Rectal smooth muscle tissue (tissue), 1 donor: ENCODE measurements around the gene LARP1B.
A peak's percentile ranks its signal among the peaks of the same experiment; 100 is the strongest.
"Not testable (repeated sequence)": the region's sequence is repeated elsewhere in the genome, so short reads cannot be mapped to it uniquely, and the experiment has no call there.

Experiments used
- H3K27ac ChIP-seq: one replicate; pipeline ENCODE4 v1.7.0; 2013; ENCODE audit warnings: low read depth, low read length, inconsistent platforms
- H3K27me3 ChIP-seq: one replicate; pipeline ENCODE4 v1.7.0; 2013; ENCODE audit warnings: low read length; ENCODE audit not compliant: control insufficient read depth, insufficient read depth
- H3K36me3 ChIP-seq: one replicate; pipeline ENCODE4 v1.7.0; 2013; ENCODE audit warnings: low read length; ENCODE audit not compliant: control insufficient read depth, insufficient read depth
- H3K4me1 ChIP-seq: one replicate; pipeline ENCODE4 v1.7.0; 2013; ENCODE audit warnings: low read length; ENCODE audit not compliant: control insufficient read depth, insufficient read depth
- H3K4me3 ChIP-seq: one replicate; pipeline ENCODE4 v1.7.0; 2013; ENCODE audit warnings: low read length
- H3K9ac ChIP-seq: one replicate; pipeline ENCODE4 v1.7.0; 2013; ENCODE audit warnings: low read length

Gene LARP1B

GRCh38 chr4:128061566-128062536 lies 739 bp downstream of the LARP1B start:
- no peaks in the 10 kb centered on the region for H3K4me1 ChIP-seq
- H3K36me3 ChIP-seq: no peaks in the 10 kb centered on the region
- peak overlapping the region; percentile 82 for H3K4me3 ChIP-seq
- H3K27me3 ChIP-seq: no peaks in the 10 kb centered on the region
- peak overlapping the region; percentile 92 for H3K27ac ChIP-seq
- peak overlapping the region; percentile 40 for H3K9ac ChIP-seq

GRCh38 chr4:128066453-128066820 lies 5.3 kb downstream of the LARP1B start:
- not testable (repeated sequence) for H3K4me3 ChIP-seq, H3K27me3 ChIP-seq, H3K36me3 ChIP-seq

GRCh38 chr4:128068918-128069317 lies 7.8 kb downstream of the LARP1B start:
- H3K27me3 ChIP-seq: no peaks in the 10 kb centered on the region
- no peak overlapping the region for H3K27ac ChIP-seq
- H3K4me3 ChIP-seq: no peak overlapping the region
- no peaks in the 10 kb centered on the region for H3K4me1 ChIP-seq
- no peaks in the 10 kb centered on the region for H3K36me3 ChIP-seq
- H3K9ac ChIP-seq: no peak overlapping the region

More at GRCh38 chr4:128066453-128066820, 5.3 kb downstream of the LARP1B start:
- H3K4me1 ChIP-seq, H3K9ac ChIP-seq, H3K27ac ChIP-seq: not testable (repeated sequence)

- Histone ChIP-seq H3K36me3 (no peaks in the 10 kb centered on the region), H3K9ac (no peak overlapping the region), H3K27ac (no peak overlapping the region), H3K4me1 (no peaks in the 10 kb centered on the region), H3K4me3 (no peak overlapping the region), H3K27me3 (no peaks in the 10 kb centered on the region)
These were observed 15.4 kb downstream of the LARP1B start for GRCh38 chr4:128076464-128076863.

- not testable (repeated sequence) for H3K27me3 ChIP-seq, H3K9ac ChIP-seq, H3K4me3 ChIP-seq, H3K36me3 ChIP-seq, H3K4me1 ChIP-seq, H3K27ac ChIP-seq
These were observed 34.2 kb downstream of the LARP1B start for GRCh38 chr4:128095293-128095692.

- H3K36me3 ChIP-seq: peaks cover 8% of the 10 kb centered on the region
These were observed 46.7 kb downstream of the LARP1B start for GRCh38 chr4:128107766-128108165.

GRCh38 chr4:128123036-128123435 lies 61.9 kb downstream of the LARP1B start:
- Histone ChIP-seq H3K4me3 (no peak overlapping the region), H3K4me1 (no peaks in the 10 kb centered on the region), H3K27ac (no peak overlapping the region), H3K36me3 (no peaks in the 10 kb centered on the region), H3K27me3 (no peaks in the 10 kb centered on the region), H3K9ac (no peak overlapping the region)

More at GRCh38 chr4:128107766-128108165, 46.7 kb downstream of the LARP1B start:
- no peak overlapping the region for H3K9ac ChIP-seq
- no peak overlapping the region for H3K27ac ChIP-seq
- no peaks in the 10 kb centered on the region for H3K4me1 ChIP-seq
- no peaks in the 10 kb centered on the region for H3K27me3 ChIP-seq
- no peak overlapping the region for H3K4me3 ChIP-seq

- no peaks in the 10 kb centered on the region for H3K36me3 ChIP-seq
- H3K9ac ChIP-seq: no peak overlapping the region
- no peak overlapping the region for H3K4me3 ChIP-seq
- no peaks in the 10 kb centered on the region for H3K4me1 ChIP-seq
- no peaks in the 10 kb centered on the region for H3K27me3 ChIP-seq
- no peak overlapping the region for H3K27ac ChIP-seq
These were observed 69.5 kb downstream of the LARP1B start for GRCh38 chr4:128130621-128131020.

- Histone ChIP-seq H3K27ac (no peak overlapping the region), H3K36me3 (no peaks in the 10 kb centered on the region), H3K4me1 (no peaks in the 10 kb centered on the region), H3K27me3 (no peaks in the 10 kb centered on the region), H3K9ac (no peak overlapping the region), H3K4me3 (no peak overlapping the region)
These were observed 73.8 kb downstream of the LARP1B start for GRCh38 chr4:128134925-128135324.

GRCh38 chr4:128135391-128135790 lies 74.3 kb downstream of the LARP1B start:
- H3K36me3 ChIP-seq: no peaks in the 10 kb centered on the region
- no peak overlapping the region for H3K27ac ChIP-seq
- H3K27me3 ChIP-seq: no peaks in the 10 kb centered on the region
- H3K9ac ChIP-seq: no peak overlapping the region
- H3K4me3 ChIP-seq: no peak overlapping the region
- H3K4me1 ChIP-seq: no peaks in the 10 kb centered on the region

GRCh38 chr4:128141866-128142265 lies 80.8 kb downstream of the LARP1B start:
- Histone ChIP-seq H3K9ac (no peak overlapping the region), H3K4me1 (no peaks in the 10 kb centered on the region), H3K27ac (no peak overlapping the region), H3K4me3 (no peak overlapping the region), H3K27me3 (no peaks in the 10 kb centered on the region), H3K36me3 (no peaks in the 10 kb centered on the region)

- Histone ChIP-seq H3K9ac (no peak overlapping the region), H3K36me3 (no peaks in the 10 kb centered on the region), H3K27me3 (no peaks in the 10 kb centered on the region), H3K4me3 (no peak overlapping the region), H3K27ac (no peak overlapping the region), H3K4me1 (no peaks in the 10 kb centered on the region)
These were observed 84.6 kb downstream of the LARP1B start for GRCh38 chr4:128145727-128146126.

- Histone ChIP-seq H3K4me1 (no peaks in the 10 kb centered on the region), H3K36me3 (no peaks in the 10 kb centered on the region), H3K27ac (no peak overlapping the region), H3K27me3 (no peaks in the 10 kb centered on the region), H3K9ac (no peak overlapping the region), H3K4me3 (no peak overlapping the region)
These were observed 92.7 kb downstream of the LARP1B start for GRCh38 chr4:128153800-128154199.
